ENCODE measurements around the gene TREM2.

Gene TREM2

GRCh38 chr6:41162687-41163418, at the start of gene TREM2:
Gene TREM2 (minus strand): TSS chr6:41163116. CDS start chr6:41163082, 34 bp downstream.
- TF ChIP-seq, protein P1, sequence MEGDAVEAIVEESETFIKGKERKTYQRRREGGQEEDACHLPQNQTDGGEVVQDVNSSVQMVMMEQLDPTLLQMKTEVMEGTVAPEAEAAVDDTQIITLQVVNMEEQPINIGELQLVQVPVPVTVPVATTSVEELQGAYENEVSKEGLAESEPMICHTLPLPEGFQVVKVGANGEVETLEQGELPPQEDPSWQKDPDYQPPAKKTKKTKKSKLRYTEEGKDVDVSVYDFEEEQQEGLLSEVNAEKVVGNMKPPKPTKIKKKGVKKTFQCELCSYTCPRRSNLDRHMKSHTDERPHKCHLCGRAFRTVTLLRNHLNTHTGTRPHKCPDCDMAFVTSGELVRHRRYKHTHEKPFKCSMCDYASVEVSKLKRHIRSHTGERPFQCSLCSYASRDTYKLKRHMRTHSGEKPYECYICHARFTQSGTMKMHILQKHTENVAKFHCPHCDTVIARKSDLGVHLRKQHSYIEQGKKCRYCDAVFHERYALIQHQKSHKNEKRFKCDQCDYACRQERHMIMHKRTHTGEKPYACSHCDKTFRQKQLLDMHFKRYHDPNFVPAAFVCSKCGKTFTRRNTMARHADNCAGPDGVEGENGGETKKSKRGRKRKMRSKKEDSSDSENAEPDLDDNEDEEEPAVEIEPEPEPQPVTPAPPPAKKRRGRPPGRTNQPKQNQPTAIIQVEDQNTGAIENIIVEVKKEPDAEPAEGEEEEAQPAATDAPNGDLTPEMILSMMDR (IDR thresholded peaks at IDR 0.05; ENCODE audit: low read depth, low read length): no peak
- no peak for DNase-seq (ENCODE audit: extremely low read depth, low read depth)

GRCh38 chr6:41209547-41210320, 46.8 kb upstream of the TREM2 start:
- no peak for DNase-seq (ENCODE audit: extremely low read depth, low read depth)
- TF ChIP-seq, protein P1 (IDR thresholded peaks at IDR 0.05; ENCODE audit: low read depth, low read length): no peak

DNA sequence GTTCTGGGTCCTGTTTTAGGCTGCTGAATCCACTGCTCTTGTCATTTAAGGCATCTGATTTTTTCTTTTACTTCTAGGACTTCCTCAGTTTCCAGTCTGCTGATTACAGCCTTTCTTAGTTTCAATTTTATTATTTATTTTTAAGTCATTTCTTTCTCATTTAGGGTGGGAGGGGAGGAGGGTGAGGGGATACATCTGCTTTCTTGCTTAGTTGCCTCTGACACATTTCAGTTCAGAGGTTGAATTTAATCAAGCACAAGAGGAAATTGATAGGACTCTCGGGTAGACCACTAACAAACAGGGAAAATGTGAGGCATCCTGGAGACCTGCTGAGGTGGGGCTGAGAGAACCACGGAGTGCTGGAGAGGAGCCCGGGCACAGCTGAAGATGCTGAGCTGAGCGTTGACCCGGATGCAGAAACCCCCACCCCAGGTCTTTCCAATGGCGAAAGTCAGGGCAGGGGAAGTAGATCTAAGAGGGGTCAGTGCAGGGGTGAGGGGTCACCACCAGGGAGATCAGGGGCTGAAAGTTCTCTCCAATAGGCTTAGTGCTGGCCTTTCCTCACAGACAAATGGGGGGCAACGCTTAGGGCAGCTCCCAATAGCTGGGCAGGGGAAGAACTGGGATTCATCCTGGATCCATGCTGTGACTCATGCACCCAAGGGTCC, 45.7 kb upstream of the TREM2 start:
- TF ChIP-seq, protein P1 (IDR thresholded peaks at IDR 0.05; ENCODE audit: low read depth, low read length): no peak
- DNase-seq (ENCODE audit: extremely low read depth, low read depth): no peak

DNA sequence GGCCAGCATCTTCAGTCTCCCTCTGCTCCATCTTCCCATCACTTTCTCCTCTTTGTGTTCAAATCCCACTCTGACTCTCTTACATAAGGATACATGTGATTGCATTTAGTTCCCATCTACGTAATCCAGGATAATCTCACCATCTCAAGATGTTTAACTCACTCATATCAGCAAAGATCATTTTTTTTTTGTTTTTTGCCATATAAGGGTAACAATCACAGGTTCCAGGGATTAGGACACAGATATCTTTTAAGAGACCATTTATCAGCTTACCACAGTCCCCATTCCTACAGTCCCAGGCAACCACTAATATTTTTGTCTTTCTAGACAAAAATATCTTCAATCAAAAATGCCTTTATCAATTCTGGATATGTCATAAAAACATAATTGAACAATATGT, 41.2 kb upstream of the TREM2 start:
- TF ChIP-seq, protein P1 (IDR thresholded peaks at IDR 0.05; ENCODE audit: low read depth, low read length): no peak
- no peak for DNase-seq (ENCODE audit: extremely low read depth, low read depth)

DNA sequence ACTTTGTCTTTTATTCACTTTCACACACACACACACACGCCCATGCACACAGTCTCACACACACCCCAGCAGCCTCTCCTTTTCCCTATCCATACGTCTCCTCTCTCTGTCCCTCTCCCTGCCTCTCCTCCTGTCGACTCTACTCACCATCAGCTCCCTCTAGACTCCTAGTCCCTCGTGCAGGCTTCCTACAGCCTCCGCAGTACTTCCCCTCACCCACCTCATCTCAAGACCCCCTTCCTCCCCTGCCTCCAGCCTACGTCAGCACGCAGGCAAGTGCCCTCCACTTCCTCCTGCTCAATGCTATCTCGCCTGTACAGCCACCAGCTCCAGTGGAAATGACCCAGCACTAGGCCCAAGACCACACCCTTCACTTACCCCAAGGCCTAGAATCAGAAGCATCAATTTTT, 38.9 kb upstream of the TREM2 start:
- TF ChIP-seq, protein P1 (IDR thresholded peaks at IDR 0.05; ENCODE audit: low read depth, low read length): no peak
- no peak for DNase-seq (ENCODE audit: extremely low read depth, low read depth)

DNA sequence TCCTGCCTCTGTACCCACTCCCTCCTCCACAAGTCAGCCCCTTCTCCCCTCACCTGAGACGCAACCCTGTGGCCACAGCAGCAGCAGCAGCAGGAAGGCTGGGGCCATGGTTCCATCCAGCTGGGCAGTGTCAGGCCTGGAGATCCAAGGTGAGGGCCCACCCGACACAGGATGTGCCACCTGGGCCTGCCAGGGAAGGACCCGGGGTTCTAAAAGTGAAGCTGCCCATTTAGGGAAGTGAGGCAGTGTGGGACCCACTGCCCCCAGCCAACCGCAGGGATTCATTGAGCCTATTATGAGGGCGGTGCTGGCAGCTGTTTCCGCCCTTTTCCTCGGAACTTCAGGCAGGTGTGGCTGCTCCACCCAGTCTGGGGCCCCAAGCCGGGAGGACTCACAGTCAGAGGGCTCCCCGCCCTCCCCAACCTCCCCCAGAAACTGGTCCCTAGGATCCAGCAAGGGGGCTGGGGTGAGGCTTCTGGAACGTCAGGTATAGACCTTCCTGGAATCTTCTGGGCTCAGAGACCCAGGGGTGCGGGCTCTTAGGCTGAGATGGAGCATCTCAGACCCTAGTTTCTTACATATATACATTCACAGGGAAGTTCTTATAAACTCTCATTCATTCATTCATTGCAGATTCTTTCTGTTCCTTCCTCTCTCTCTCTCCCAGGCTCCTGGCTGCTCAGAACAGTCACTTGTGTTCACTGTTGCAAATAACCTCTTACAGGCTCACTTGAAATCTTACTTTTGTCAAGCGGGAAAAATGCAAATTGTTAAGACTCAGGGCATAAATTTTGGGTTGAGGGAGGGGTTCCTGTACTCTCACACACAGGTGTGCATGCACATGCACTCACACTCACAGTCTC, 38.2 kb upstream of the TREM2 start, which contains the start of gene TREML2:
Gene TREML2, minus strand, starts transcription at position 249 of the 863 bp plus-strand sequence. Its CDS starts 141 bp downstream, at position 108.
- TF ChIP-seq, protein P1 (IDR thresholded peaks at IDR 0.05; ENCODE audit: low read depth, low read length): no peak
- DNase-seq (ENCODE audit: extremely low read depth, low read depth): no peak
